GM19328 (cell line): ENCODE results near the gene KLHL40.

Experiments used
- ATAC-seq: cut with Tn5 transposase; IDR thresholded peaks from one replicate; pipeline ENCODE4 v1.9.1; 2021; ENCODE audit warnings: mild to moderate bottlenecking, moderate library complexity; ENCODE audit not compliant: unreplicated experiment

KLHL40 gene

DNA sequence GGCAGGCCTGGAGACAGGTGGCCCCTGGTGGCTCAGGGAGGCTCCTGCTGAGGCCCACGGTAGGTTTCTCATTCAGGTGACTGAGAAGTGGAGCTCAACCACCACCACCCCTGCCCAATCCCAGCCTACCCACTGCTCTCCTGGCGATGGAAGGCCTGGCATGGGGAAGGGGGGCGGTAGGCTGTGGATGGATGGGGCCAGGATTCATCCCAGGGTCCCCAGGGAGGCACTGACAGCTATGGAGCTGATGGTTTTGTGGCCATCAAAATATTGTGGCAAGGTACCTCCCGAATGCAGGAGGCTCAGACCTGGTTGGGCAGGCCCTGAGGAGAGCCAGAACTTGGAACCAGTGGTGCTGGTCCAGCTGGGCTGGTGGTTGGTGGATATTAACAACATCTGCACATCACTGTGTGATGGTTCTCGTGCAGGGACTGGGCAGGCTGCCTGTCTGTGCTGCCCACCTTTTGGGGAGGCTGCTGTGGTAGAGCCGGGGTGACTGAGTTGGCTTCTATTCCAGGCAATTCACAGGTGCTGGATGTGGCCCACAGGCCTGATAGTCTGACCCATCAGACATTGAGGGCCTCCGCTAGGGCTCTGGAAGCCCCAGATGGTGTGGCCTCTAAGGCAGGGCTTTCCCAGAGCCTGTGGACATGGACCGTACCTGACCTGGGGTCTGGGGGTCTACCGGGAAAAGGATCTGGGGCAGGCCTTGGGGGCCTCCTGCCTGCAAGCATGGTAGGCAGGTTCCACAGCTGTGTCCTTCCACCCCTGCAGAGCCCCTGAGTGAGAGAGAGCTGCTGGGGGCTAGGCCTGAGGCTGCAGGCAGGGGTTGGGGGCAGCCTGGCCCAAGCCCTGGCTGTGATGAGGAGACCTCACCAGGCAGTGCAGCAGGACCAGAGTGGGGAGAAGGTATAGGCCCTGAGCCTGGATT, 28.4 kb upstream of the KLHL40 start:
- ATAC-seq: no peak

DNA sequence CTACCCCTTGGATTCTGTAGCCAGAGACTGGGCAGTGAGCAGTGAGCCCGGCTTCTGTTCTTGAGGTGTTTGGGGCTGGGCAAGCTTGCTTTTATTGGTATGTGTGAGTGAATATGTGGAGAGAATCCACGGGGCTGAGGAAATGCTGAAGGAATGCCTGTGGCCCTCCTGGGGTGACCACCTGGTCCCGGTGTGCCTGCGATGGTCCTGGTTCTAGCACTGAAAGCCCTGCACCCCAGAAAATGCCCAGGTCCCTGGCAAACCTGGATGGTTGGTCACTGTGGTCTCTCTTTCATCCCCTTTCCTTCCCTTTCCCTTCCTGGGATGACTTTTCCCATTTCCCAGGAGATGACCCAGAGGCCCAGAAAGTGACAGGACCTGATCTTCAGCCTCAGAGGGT, 27.7 kb upstream of the KLHL40 start:
- no peak for ATAC-seq

DNA sequence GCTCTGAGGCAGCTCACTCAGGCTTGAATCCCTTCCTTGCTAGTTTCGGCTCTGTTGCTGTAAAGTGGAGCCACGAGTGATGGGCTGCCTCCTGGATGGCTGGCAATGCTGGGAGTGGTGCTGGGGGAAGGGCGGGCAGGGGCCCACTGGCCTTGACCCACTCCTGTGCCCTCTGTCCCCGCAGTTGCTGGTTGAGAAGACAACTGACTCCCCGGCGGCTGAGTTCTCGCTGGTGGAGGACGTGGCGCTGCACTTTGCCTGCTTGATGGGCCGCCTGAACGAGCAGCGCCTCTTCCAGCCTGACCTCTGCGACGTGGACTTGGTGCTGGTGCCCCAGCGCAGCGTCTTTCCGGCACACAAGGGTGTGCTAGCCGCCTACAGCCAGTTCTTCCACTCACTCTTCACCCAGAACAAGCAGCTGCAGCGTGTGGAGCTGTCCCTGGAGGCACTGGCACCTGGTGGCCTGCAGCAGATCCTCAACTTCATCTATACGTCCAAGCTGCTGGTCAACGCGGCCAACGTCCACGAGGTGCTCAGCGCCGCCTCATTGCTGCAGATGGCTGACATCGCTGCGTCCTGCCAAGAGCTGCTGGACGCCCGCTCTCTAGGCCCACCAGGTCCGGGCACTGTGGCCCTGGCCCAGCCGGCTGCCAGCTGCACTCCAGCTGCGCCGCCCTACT, 27.1 kb upstream of the KLHL40 start:
- ATAC-seq: no peak

DNA sequence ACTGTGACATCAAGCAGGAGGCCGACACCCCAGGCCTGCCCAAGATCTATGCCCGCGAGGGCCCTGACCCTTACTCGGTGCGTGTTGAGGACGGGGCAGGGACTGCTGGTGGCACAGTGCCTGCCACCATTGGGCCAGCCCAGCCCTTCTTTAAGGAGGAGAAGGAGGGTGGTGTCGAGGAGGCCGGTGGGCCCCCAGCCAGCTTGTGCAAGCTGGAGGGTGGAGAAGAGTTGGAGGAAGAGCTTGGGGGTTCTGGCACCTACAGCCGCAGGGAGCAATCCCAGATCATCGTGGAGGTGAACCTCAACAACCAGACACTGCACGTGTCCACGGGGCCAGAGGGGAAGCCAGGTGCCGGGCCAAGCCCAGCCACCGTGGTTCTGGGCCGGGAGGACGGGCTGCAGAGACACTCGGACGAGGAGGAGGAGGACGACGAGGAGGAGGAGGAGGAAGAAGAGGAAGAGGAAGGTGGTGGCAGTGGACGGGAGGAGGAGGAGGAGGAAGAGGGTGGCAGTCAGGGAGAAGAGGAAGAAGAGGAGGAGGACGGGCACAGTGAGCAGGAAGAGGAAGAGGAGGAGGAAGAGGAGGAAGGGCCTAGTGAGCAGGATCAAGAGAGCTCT, 26.5 kb upstream of the KLHL40 start:
- no peak for ATAC-seq

DNA sequence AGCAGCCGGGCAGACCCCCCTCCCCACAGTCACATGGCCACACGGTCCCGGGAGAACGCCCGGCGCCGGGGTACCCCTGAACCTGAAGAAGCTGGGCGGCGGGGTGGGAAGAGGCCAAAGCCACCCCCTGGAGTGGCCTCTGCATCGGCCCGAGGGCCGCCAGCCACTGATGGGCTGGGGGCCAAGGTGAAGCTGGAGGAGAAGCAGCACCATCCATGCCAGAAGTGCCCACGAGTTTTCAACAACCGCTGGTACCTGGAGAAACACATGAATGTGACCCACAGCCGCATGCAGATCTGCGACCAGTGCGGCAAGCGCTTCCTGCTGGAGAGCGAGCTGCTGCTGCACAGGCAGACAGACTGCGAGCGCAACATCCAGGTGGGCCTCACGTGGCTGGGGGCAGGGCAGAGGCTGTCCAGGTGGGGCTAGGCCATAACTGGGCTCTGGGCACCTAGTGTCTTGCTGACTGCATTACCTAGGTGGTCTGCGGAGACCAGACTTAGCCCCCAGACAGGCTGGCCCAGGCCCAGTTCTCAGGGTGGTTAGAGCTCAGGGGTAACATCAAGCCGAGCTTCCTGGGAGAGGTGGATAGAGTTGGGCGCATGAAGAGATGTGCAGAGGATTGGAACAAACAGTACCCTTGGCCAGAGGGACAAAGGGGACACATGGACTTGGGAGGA, 25.7 kb upstream of the KLHL40 start:
- no peak for ATAC-seq

DNA sequence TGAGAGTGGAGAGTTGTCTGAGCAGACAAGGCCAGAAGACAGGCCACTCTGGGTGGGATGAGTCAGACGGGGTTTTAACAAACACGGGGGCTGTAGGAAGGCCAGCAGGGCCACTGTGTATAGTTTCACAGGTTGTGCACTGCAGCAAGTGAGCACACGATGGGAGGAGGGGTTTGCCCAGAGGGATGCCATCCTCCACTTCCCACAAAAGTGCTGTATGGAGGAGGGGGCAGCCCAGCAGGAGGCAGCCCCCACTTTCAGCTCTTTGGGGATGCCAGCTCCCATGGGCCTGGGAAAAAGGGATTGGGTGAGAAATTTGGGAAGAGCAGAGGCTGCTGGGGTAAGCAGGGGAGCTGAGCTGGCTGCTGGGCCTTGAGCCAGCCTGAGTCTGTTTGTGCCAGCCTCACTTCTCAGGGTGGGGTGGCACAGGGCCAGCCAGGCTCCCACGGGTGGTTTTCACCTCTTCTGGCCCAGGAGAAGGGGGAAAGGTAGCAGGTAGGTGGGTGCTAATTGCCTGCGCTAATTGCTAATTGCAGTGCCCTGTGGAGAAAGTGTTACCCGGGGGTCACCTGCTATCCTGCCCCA, 25.1 kb upstream of the KLHL40 start:
- ATAC-seq: no peak

DNA sequence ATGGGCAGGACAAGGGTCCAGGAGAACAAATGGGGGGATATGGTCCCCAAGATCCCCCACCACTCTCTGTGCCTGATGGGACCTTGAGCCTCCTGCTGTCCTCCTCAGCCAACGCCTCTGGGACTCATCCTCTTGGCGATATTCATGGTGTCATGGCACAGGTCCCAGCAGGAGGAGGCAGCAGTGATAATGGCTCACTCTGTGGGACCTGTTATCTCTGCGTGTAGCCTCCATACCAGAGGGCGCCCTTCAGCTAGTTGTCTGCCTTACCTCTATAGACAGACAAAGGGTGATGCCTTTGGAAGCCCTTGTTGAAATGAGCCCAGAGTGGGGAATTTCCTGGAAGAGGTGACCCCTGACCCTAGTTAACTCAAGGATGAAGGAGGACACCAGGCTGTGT, 24.4 kb upstream of the KLHL40 start:
- ATAC-seq: no peak

DNA sequence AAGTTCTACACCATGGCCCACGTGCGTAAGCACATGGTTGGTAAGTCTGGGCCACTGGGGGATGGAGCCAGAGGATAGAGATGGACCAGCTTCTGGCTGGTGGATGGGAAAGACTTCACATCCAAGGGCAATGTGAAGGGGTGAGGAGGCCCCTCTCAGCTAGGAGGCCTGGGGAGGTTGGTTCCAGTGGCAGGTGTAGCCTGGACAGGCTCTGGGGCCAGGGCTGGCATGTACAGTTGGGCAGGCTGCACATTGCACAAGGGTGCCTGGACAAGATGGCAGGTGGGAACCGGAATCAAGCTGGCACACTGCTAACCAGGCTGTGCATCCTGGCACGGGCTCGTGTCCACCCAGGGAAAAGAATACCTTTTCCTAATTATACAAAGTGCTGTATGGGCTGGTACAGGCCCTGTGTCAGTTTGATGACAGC, 23.7 kb upstream of the KLHL40 start:
- no peak for ATAC-seq

DNA sequence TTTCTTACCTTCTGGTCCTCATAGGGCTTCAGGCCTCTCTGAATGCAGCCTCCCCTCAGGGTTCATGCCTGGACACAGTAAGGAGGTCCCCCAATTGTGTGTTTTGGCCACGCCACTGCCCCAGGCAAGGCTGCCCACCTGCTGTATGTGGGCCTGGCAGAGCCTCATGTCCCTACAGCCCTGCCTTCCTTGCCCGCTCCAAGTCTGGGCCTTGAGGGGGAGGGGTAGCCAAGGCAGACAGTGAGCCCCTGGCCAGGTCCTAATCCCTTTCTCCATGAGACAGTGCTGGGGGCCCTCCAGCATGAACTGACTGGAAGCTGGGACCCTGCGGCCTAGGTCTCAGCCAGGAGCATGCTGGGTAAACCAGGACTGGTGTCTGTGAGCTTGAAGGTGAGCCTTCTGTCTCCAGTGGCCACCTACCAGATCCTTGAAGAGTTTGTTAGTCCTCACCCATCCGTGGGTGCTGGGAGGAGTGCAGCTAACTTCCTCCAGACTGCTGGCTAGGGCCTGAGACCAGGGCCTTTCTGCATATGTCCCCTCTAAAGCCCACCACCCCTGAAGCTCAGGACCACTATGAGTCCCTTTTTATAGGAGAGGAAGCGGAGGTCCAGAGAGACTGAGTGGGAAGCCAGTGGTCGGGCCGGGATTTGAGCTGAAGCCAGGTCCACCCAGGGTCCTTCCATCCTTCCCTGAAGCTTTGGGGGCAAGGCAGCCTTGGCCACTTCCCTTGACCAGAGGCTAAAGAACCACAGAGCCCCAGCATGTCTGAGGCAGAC, 23.1 kb upstream of the KLHL40 start:
- no peak for ATAC-seq

DNA sequence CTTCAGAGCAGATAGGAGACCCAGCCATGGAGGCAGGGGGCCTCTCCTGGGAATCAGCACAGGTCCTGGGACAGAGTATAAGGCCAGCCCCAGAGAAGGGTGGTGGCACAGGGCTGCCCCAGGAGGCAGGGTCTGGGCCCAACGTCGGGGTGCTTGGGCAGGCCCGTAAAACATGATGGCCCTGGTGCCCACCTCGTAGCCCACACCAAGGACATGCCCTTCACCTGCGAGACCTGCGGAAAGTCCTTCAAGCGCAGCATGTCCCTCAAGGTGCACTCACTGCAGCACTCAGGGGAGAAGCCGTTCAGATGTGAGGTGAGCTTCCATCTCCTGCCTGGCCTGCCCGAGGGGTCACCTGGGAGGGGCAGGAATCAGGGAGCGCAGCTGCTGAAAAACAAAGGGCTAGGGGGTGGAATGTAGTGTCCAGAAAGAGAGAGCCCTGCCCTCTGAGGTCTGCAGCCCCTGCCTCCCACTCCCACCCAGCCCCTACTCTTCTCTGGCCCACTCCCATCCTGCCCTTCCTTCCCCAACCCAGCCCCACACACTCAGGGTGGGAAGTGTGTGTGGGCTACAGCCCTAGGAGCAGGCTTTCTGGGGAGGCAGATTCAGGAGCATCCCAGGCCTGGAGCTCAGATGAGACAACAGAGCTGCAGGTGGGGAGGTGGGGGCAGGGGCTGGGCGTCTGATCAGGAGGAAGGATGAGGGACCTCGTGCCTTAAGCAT, 22.4 kb upstream of the KLHL40 start:
- ATAC-seq: no peak

DNA sequence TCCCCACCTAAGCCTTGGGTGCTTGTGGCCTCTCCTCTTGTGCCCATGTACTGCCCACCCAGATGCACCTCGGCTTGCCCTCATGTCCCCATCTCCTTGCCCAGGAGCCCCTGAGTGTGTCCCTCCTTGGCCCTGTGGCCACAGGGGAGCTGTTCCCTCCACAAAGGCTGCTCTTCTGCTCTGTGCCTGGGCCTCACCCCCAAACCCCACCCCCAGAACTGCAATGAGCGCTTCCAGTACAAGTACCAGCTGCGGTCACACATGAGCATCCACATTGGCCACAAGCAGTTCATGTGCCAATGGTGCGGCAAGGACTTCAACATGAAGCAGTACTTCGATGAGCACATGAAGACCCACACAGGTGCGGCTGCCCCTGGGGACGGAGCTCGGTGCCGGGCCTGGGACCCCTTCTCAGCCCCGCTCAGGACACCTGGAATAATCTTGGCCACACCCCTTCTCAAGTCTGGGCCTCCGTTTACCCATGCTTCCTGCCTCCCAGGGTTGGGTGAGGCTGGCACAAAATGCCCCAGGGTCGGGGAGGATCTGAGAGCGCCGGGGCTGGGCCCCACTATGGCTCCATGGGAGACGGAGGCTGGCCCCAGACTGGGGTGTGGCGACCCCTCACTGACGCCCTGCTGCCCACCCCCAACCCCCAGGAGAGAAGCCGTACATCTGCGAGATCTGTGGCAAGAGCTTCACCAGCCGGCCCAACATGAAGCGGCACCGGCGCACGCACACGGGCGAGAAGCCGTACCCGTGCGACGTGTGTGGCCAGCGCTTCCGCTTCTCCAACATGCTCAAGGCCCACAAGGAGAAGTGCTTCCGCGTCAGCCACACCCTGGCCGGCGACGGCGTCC, 21.5 kb upstream of the KLHL40 start:
- no peak for ATAC-seq

DNA sequence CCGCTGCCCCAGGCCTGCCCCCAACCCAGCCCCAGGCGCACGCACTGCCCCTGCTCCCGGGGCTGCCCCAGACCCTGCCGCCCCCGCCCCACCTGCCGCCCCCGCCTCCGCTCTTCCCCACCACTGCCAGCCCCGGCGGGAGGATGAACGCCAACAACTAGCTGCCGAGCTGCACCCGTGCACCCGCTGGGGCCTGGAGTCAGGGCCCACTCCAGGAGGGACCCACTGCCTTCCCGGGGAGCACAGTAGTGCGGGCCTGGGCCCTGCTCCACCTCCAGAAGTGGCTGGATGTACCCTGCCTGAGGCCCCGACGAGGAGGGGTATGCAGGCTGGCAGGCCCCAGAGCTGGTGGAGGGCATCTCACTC, 20.9 kb upstream of the KLHL40 start:
- no peak for ATAC-seq

DNA sequence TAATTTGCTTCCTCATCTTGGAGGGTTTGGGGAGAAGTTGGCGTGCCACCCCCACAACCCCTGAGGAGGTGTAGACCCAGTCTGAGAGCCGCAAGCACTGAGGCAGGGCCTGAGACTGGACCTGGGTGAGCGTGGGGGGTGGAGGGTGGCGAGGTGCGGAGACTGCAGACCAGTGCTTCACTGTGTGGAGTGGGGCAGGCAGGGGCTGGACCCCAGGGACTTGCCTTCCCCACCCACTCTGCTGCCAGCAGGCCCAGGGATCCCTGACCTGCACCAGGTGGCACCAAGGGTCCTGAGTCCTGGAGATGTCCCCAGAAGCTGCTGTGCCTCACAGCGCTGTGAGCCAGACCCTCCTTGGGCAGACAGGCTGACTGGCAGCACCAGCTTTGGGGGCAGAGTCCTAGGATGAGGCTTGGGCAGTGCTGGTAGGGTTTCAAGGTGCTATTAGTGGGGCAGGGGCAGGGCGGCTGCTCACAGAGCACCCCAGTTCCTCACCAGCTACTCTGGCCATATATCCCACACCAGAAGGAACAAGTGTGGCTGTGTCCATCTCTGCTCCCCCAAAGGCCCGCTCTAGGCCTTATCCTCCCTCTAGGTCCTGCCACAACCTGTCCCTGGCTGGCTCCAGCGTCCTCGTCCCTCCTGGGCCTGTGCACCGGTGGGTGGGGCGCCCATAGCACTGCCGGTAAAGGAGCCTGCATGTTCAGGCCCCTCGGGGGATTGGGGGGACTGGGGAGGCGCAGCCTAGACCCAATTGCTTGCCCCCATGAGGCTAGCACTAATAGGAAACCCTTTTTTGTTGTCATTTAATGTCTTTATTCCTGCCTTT, 20.1 kb upstream of the KLHL40 start:
- ATAC-seq: no peak

DNA sequence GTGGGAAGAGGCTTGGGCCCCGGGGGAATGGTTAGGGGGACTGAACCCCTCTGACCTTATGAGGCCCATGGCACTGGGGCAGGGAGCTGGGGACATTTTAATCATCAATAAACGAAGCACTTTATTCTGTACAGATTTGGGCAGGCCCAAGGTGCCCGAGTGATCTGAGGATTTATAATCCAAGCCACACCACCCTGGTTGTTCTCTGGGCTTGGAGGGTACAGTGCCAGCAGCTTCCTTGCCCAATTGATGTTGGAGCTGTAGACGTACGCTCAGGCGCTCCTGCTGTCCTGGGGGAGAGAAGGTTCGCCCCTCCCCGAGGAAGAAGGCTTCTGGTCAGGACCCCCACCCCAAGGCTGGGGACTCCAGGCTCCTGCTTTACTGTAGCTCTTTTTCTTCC, 19.3 kb upstream of the KLHL40 start:
- no peak for ATAC-seq

DNA sequence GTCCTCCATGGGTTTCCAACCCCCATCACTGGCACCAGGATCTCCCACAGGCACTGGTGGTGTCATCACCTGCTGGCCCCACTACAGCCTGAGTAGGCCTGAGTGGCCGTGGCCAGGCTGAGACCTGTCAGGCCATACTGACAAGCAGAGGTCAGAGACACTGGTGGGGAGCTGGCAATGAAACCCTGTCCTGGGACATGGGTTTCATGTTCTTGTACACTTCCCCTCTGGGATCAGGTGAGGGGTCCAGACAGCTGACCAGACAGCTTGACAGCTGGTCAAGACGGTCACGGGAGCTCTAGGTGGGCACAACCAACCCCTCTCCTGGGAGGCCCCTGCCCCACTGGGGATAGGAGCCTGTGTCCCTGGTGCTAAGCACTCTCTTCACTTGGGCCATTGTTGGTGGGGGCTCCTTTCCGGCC, 18.7 kb upstream of the KLHL40 start:
- ATAC-seq: no peak

DNA sequence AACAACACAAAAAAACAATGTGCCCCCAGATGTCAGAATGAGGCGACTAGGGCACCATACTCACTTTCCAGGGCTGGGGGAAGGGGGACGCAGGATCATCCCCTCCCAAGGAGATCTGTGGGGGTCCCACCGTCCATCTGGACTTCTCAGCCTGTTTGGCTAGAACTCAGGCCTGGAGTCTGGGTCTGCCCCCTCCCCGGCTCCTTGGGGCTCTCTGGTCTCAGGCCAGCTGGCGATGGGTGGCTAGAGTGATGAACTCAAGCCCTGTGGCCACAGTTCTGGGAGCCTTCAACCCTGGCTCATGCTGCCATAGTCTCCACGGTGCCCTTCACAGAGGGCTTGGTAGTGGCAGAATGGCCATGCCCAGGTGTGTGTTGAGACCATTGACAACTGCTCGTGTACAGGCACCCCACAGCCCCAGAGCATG, 18.2 kb upstream of the KLHL40 start:
- ATAC-seq: no peak

DNA sequence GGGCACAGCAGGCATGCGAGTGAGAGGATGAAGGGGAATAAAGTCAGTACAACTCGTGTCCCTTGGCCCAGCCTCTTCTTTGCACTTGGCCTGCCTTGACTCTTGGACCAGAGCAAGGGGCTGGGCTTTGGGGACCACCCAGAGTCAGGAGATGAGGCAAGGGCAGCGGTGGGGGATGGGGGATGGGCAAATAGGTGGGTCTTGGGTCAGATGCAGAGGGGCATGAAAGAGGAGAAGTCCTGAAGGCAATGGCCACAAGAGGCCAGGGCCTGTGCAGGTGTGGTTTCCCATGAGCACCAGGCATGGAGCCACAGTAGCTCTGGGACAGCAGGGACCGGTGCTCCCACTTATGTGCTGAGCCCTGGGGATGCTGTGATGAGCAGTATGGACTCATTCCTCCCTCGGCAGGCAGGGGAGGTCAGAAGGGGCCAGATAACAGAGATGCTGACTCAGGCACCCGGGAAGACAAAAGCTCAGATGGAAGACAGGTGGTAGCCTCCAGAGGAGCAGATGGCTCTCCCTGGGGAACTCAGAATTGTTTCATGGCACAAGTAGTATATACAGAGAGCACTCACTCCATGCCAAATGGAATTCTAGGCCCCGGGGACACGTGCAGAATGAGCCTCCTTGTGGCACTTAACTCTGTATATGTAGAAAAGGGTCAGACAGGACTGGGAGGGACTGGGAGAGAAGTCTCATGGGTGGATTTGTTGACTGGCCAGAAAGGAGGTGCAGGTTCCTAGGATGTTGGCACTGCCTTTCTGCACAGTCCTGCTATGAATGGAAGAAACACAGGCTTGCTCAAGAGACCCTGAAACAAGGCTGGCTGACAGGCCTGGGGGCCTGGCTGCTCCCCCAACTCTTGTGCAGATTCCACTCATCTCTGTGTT, 17.6 kb upstream of the KLHL40 start:
- ATAC-seq: no peak
